ENCODE results near the gene LTO1. TPM values are rescaled to one million over a fixed set of nuclear protein-coding genes. Genes with fewer than 3 reads are reported as not detected.

LTO1 gene
- total and polyA plus RNA-seq, 10 of the 15 experiments (the other 5 are each of a cell fraction or from before 2014, with no cell fraction given), result 2.6 to 27.5 (median 14.4) TPM

DNA sequence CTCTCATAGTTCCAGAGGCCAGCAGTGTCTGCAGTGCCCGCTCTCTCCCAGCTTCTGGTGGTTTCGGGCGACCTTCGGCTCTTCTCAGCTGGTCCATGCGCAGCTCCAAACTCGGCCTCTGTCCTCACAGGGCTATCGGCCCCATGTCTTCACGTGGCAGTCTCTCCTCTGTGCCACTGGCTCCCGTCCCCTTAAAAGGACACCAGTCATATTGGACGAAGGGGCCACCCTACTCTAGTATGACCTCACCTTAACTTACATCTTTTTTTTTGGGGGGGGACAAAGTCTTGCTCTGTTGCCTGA is 13.8 kb downstream of the LTO1 start:
- TF ChIP-seq ZNF384 (IDR thresholded peaks at IDR 0.05; ENCODE audit: borderline replicate concordance, low read depth, low read length) (no peak), RFX5 (IDR thresholded peaks at IDR 0.05; ENCODE audit: low read depth, low read length) (no peak), CEBPB (IDR thresholded peaks at IDR 0.05; ENCODE audit: borderline replicate concordance in 1 of 2, low read depth in 2 of 2, low read length in 2 of 2) (no peak), POLR2AphosphoS5 (IDR thresholded peaks at IDR 0.05; ENCODE audit: low read length) (no peak), CBX3 (IDR thresholded peaks at IDR 0.05; ENCODE audit: borderline replicate concordance, low read depth) (no peak), TBL1XR1 (IDR thresholded peaks at IDR 0.05; ENCODE audit: low read depth, low read length) (no peak), IKZF2 (IDR thresholded peaks at IDR 0.05) (no peak), FOS (IDR thresholded peaks at IDR 0.05; ENCODE audit: borderline replicate concordance, extremely low read depth, insufficient read length) (no peak), ZNF217 (IDR thresholded peaks at IDR 0.05) (no peak), MEF2A (IDR thresholded peaks at IDR 0.05; ENCODE audit: insufficient read depth, low read depth, low read length) (no peak)
- TF ChIP-seq, protein P1, sequence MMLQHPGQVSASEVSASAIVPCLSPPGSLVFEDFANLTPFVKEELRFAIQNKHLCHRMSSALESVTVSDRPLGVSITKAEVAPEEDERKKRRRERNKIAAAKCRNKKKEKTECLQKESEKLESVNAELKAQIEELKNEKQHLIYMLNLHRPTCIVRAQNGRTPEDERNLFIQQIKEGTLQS (IDR thresholded peaks at IDR 0.05; ENCODE audit: borderline replicate concordance, extremely low read depth, low read depth, low read length), result no peak
- H2AFZ ChIP-seq (ENCODE audit: control insufficient read depth, low read depth, low read length), result no peak overlapping the region
- DNase-seq (ENCODE audit: low read depth, low spot score), result no peak
- no TSS peak for BruUV-seq (replicated peaks)
- H3K36me3 ChIP-seq (ENCODE audit: control insufficient read depth in 2 of 2, insufficient read depth in 2 of 2, low read length in 1 of 2), result no peaks in the 10 kb centered on the region
- in situ Hi-C loops (cut with MboI) (loop anchor here (10.0 kb wide), 1 partner anchor 557 kb away; no protein-coding TSS in a partner anchor), intact Hi-C loops (cut with micrococcal nuclease; ENCODE audit: unreplicated experiment) (no loop called here)
- no peak overlapping the region for H3K9ac ChIP-seq (ENCODE audit: control insufficient read depth, insufficient read depth, low read length)
- SMC1A ChIA-PET (ENCODE audit: uncharacterized antibody, unreplicated experiment), result interaction anchor here (2.6 kb wide), 1 partner anchor 10 kb away, joined by 6 read pairs; no protein-coding TSS in a partner anchor
- CTCF ChIA-PET, result interaction anchor here (2.2 to 3.9 kb wide), 2 partner anchors 9 to 560 kb away, joined by 5 to 15 read pairs; no protein-coding TSS in a partner anchor
- H3K4me1 ChIP-seq (ENCODE audit: control insufficient read depth, insufficient read depth, low read length), result no peaks in the 10 kb centered on the region
- peaks cover 3% of the 10 kb centered on the region; the same call in 1 of the 2 replicates for H4K20me1 ChIP-seq (ENCODE audit: control insufficient read depth, insufficient read depth)
- no peak overlapping the region for H3K27ac ChIP-seq (ENCODE audit: control insufficient read depth, insufficient read depth)
- H3K79me2 ChIP-seq (ENCODE audit: control insufficient read depth, insufficient read depth, low read length), result no peaks in the 10 kb centered on the region
- no peak for FAIRE-seq
- no peak for ATAC-seq
- no peaks in the 10 kb centered on the region; the same call in 2 of the 3 replicates for H3K9me3 ChIP-seq (replicated peaks; ENCODE audit: control insufficient read depth, insufficient read depth, low read length)
- 71% methylated on average over 10 of the region's 10 CpGs for WGBS (ENCODE audit: insufficient coverage, insufficient replicate concordance, low lambda C conversion rate, missing lambda C conversion rate)
- H3K4me2 ChIP-seq (ENCODE audit: control insufficient read depth, insufficient read depth), result no peak overlapping the region
- RAD21 ChIA-PET (ENCODE audit: unreplicated experiment), result no interaction called here
- H3K4me3 ChIP-seq, result no peak overlapping the region
- no peaks in the 10 kb centered on the region for H3K27me3 ChIP-seq (replicated peaks in 1 of 2; ENCODE audit: control insufficient read depth in 2 of 2, insufficient read depth in 2 of 2, low read length in 1 of 2)
- POLR2A ChIA-PET, result no interaction called here
